NCI-H2029 (cell line): ENCODE results near the gene ATG16L2.
"Not testable (repeated sequence)": the region's sequence is repeated elsewhere in the genome, so short reads cannot be mapped to it uniquely, and the experiment has no call there.

Experiments used
- DNase-seq: peaks from one replicate; lab custom pipeline; 2025; lab: John Stamatoyannopoulos, UW

The ATG16L2 gene

DNA sequence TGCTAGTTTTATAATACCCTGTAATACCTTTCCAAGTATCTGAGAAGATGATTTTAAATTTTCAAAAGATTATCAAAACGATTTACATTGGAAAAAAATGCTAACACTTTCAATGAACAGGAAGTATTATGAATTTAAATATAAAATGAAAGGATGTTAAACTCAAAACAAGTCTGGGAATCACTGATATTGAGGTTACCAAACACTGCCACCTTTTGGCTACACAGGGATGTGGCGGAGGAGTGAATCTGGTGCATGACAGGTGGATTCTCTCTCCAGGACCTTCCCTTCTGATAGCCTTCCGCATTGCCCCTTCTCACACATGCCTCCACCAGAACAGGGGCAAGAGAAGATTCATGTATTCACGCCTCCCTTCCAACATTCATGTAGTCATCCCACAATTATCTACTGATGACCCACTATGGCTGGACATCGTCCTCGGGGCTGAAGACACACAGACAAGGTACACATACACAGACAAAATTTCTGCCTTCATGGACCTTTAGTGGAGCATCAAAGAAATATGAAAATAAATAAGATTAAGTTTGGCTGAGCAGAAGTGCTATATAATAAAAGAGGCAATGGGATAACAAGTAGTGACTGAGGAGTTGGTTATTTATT, 34.7 kb downstream of the ATG16L2 start:
- no peak for DNase-seq

DNA sequence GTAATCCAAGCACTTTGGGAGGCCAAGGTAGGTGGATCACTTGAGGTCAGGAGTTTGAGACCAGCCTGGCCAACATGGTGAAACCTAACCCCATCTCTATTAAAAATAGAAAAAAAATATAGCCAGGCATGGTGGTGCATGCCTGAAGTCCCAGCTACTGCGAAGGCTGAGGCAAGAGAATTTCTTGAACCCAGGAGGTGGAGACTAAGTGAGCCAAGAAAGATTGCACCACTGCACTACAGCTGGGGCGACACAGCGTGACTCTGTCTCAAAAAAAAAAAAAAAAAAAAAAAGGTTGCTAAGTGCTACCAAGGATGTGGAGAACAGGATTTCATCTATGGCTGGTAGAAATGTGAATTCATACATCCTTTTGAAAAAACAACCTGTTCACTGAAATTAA, 36.6 kb downstream of the ATG16L2 start:
- no peak for DNase-seq

- DNase-seq, result no peak
Observed at GRCh38 chr11:72851726-72852125, 37.5 kb downstream of the ATG16L2 start.

DNA sequence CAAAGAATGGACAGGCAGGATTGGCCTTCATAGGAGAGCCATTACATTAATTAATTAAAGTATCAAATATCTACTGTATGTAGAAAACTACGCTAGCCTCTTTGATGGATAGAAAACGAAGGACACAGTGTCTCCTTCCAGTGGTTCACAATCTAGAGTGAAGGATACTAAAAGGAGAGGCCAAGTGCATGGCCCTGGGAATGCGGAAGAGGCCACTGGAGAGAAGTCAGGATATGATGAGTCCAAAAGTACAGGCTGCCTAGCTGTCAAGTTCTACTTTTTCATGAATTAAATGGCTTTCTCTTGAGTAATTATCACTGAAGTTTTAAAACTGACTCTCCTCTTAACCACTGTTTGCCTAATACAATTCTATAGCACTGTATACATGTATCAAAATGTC, 41.9 kb downstream of the ATG16L2 start:
- DNase-seq, result no peak

DNA sequence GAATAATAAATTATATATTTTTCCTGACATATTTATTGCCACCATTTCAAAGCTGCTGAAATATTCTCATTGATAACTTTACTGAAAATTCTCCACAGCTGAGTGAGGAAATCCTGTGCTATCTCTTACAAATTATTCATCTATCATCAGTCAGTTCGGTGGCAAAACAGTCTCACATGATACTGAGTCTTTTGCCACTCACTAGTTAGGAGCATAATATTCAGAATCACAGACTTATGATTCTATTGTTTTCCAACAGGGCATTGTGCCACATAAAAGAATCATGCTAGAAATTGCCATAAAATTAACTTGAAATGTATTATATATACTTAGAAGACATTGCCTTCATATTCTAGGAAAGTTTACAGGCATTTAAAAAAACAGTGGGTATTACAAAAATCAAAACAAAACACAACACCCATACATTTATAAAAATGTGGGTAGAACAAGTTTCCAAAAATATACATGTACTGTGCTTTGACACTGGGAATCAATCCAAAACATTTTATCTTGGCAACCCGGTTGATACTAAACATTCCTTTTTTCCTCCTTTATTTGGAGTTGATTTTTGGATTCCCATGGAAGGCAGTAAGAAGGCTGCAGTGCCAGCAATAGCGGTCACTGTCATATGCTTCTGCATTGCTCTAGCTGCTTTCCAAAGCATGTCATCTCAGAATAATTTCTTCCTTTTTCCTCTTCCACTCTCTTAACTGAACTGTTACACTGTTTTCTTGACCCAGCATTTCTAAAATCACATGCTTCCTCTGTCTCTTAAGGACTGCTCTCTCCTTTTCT, 42.5 kb downstream of the ATG16L2 start:
- no peak for DNase-seq

- DNase-seq, result not testable (repeated sequence)
Observed at GRCh38 chr11:72858267-72858666, 44.1 kb downstream of the ATG16L2 start.

GRCh38 chr11:72859126-72859525, 44.9 kb downstream of the ATG16L2 start:
- DNase-seq, result no peak

GRCh38 chr11:72860010-72860409, 45.8 kb downstream of the ATG16L2 start:
- DNase-seq, result no peak

DNA sequence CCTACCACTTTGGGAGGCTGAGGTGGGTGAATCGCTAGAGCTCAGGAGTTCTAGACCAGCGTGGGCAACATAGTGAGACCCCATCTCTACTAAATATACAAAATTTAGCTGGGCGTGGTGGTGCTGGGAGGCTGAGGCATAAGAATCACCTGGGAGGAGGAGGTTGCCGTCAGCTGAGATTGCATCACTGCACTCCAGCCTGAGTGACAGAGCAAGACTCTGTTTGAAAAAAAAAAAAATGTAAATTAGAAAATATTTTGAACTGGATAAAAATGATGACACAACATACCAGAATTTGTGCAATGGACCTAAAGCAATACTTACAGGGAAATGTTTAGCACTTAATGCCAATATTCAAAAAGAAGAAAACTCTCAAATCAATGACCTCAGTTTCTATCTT, 46.4 kb downstream of the ATG16L2 start:
- no peak for DNase-seq

DNA sequence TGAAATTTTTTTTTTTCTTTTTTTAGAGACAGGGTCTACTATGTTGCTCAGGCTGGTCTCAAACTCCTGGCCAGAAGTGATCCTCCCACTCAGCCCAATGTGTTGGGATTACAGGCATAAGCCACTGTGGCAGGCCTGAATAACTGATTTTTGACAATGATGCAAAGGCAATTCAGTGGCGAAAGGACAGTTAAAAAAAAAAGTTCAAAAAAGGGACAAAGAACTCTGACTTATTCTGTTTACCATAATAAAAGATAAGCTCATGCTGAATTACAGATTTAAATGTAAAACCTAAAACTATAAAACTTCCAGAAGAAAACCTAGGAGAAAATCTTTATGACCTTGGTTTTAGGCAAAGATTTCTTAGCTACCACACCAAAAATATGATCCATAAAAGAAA, 48.9 kb downstream of the ATG16L2 start:
- DNase-seq, result no peak

- no peak for DNase-seq
Observed at GRCh38 chr11:72863916-72864315, 49.7 kb downstream of the ATG16L2 start.

GRCh38 chr11:72864702-72865655, 50.8 kb downstream of the ATG16L2 start:
- DNase-seq, result no peak

DNA sequence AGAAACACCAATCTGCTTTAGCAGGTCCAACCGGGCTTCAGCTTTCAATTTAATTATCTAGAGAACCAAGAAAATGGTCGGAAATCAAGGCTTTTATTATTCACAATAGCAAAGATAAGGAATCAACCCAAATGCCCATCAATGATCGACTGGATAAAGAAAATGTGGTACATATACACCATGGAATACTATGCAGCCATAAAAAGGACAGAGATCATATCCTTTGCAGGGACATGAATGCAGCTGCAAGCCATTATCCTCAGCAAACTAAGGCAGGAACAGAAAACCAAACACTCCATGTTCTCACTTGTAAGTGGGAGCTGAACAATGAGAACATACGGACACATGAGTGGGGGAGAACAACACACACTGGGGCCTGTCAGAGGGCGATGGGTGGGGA, 53.8 kb downstream of the ATG16L2 start:
- DNase-seq, result no peak

GRCh38 chr11:72869831-72870230, 55.6 kb downstream of the ATG16L2 start:
- no peak for DNase-seq

DNA sequence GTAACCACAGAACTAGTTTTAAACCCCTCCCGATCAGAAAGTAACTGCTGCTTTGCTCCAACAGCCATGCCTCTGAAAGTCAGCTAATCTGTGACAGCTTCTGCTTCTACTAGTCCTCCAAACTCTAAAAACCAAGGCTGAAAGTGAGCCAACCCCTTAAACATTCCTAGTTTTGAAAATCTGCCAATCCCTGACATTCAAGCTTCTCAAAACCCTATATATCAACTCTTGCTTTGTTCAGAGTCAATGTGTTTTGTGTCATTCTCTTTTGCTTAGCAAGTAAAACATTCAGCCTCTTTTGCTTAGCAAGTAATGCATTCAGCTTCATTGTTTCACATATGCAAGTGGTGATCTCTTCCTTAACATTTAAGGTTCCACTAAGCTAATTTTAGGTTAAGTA, 56.9 kb downstream of the ATG16L2 start:
- no peak for DNase-seq

DNA sequence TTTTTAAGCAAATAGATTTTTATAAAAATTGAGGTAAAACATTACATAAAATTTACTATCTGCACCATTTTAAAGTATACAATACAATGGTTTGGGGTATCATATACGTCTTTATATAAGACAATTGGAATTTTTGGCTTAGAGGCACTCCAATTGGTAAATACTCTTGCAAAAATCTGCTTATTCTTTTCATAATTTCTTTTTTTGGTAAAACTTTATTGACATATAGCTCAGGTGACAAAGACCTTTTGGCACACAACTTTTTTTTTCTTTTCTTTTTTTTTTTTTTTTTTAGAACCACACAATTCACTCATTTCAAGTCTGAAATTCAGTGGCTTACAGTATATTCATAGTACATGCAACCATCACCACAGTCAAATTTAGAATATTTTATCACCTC, 57.8 kb downstream of the ATG16L2 start:
- no peak for DNase-seq

- DNase-seq, result no peak
Observed at GRCh38 chr11:72875736-72876135, 61.5 kb downstream of the ATG16L2 start.

DNA sequence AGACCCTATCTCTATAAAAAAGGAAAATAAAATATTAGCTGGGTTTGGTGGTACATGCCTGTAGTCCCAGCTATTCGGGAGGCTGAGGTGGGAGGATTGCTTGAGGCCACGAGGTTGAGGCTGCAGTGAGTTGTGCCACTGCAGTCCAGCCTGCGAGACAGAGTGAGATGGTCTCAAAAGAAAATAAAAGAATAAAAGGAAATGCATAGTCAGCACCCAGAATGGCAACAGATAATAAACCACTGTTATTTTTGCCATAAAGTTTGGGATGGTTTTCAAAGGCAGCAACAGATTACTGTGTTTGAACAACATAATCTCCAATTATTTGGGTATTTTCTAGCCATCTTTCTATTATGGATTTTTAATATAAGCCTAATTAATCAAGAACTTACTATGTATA, 61.9 kb downstream of the ATG16L2 start:
- DNase-seq, result no peak
